Activated T-helper 1 cell treated with anti-CD3 and anti-CD28 coated beads, Interleukin-2, amount 50 U/mL, for 16 hours (primary cell): ENCODE results near the gene WDR86.

Experiments
- DNase-seq, 2 donors: peaks; one replicate each; pipeline ENCODE4 v3.0.0-alpha.2; 2020; ENCODE audit warnings: low read depth in 1 of 2, low spot score in 1 of 2

The WDR86 gene

DNA sequence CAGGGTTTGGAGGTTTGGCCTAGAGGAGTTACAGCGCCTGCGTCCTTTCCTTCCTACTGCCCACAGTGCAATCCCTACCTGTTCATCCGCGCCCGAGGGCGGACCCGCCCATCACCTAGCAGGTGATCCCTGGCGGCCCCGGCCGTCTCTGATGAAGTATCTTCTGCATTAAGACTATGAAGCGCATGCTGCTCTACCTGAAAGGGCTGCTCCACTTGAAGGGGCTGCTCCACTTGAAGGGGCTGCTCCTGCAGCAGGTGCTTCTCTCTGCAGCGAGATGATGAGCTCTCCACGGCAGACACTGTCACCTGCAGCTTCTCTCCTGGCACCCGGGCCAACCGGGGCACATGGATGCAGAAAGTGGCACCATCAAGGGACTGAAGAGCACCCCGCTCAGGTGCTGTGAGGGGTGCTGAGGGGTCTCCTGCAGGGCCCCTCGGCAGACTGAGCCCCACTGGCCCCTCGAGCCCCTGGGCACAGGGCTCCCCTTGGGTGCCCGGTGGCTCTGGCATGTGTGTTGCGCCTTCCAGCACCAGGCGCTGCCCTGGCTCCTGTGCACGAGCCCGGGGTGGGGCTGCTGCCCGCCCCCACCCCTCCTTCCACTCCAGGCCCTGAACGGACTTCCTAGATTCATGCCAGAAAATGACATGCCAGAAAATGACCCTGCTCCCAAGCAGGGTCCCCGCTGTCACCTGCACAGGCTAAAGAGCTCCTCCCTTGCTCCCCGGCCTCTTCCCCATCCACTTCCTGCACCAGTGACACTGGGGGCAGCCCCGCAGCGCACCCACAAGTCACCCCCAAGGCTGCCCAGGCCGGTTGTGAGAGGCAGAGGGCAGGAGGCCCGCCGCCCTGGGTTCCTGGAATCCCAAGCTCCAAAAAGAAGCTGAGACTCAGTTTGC is 29.4 kb downstream of the WDR86 start:
- no peak for DNase-seq

DNA sequence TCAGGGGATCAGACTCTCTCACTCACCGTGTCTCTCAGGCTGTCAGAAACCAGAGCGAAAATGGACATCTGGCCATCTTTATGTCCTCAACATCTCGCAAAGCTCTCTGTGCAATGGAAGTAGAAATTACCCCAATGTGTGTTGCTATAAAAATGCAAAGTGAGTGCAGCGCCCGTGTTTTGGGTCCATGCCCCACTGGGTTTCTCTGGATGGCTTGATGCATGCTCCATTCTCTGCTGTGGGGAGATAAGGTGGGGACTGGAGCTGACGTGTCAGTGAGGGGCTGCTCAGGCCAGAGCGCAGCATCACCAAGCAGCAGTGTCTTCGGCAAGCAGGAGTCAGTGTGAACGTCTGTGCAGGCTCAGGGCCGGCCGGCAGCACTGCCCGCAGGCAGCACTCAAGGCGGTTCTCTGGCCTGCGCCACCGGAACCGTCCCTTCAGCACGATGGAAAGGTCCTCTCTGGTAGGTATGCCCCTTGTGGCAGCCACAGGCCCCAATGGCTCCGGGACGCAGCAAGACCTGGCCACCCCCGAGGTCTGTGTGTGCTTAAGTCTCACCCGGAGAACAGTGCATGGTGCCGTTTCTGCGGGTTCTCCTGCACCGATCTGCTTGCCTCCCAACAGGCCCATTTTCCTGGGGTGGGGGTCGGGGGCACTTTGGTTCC is 30.2 kb downstream of the WDR86 start:
- no peak for DNase-seq

DNA sequence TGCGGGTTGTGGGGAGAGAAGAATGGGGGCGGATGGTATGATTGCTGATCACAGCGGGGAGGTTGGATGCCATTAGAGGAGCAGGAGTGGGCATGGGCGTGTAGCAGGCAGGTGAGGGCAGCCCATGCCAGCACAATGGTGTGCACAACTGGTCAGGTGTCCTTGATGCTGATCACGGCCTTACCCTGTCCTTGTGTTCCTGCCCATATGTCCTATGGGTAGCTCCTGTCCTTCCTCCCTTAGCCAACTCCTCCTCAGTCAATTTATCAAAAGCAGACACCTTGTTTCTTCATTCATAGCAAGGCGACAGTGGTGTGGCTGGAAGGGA is 30.7 kb downstream of the WDR86 start:
- DNase-seq, result no peak

DNA sequence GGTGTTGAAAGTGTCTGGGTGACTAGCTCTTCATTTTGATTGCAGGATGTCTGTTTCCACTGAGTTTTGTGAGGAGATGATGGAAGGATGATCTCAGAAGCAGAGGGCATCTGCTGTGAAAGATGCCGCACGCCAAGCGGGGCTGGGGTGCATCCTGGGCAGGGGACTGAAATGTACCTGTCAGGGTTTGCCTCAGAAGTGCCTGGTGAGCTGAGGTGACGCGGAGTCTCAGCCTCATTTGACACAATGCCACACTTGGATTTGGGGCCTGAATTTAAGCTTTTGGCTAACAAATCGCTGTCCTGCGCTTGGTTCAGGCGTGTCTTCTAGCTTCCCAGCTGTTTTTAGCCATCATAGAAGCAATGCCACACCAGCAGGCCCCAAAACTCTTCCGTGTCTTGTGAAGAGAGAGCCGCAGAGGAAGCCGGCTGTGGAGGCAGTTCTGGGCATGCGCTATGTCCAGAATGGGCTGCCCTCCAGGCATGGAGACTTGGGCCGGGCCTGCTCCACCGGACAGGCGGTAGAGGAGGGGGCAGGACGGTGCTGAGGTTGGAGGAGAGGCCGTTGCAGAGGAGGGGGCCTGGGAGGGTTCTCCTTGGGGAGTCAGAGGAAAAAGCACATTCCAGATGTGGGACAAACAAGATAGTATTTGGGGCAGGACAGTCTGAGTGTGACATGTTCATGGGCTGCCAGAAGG is 31.2 kb downstream of the WDR86 start:
- no peak for DNase-seq

DNA sequence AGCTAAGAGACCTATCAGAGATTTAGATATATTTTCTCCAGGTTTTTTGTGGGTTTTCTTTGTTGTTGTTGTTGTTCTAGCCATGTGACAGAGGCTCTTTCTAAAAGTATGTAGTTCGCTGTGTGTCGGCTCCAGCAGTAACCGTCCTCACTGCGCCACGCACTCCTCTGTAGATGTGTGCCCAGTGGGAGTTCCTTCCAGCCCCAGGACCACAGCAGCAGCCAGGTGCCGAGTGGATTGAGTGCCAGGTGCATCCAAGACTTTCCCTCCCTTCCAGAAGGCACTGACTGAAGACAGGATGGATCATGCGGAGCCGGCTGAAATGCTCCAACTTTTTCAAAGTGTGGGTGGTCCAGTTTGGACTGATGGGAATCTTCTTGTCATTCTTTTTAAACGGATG is 31.8 kb downstream of the WDR86 start:
- DNase-seq, result no peak

DNA sequence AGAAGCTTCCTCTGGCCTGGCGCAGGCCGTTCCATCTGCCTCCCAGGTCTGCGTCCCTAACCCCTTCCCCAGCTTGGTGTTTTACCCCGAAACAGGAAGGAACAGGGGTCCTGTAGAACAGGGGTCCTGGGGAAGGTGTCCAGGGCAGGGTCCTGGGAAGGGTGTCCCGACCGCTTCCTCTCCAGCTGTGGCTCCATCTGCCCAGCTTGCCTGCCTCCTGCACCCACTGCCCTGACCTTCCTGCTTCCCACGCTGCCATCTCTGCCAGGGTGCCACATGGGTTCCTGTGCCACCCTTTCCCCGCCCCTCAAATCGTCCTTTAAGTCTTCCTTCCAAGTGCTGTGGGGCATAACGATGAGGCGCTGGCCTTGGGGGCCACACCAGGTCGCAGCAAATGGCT is 32.4 kb downstream of the WDR86 start:
- DNase-seq, result no peak

DNA sequence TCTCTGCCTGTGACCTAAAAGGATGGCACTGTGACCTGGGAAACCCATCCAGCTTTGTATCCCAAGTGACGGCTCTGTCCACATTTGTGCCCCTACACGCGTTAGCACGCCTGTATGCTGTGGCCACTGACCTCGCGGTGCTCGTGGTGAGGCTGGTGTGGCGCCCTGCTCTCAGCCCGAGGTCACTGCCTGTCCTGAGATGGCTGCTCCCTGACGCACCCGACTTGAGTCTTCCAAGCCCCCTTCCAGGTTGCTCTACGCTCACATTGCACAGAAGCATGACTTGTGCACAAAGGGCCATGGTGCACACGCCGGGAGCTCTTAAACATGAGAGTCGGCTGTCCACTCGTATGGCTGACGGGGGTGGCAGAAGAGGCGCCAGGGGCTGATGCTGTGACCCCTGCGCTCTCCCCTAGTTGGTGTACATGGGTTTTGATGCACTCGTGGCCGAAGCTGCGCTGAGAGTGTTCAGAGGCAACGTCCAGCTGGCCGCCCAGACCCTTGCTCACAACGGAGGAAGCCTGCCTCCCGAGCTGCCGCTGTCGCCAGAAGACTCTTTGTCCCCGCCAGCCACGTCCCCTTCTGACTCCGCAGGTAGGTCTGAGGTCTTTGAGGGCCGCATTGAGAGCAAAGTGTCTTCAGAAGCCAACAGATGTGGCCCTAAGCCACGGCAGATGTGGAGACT is 33.5 kb downstream of the WDR86 start:
- DNase-seq, result no peak

DNA sequence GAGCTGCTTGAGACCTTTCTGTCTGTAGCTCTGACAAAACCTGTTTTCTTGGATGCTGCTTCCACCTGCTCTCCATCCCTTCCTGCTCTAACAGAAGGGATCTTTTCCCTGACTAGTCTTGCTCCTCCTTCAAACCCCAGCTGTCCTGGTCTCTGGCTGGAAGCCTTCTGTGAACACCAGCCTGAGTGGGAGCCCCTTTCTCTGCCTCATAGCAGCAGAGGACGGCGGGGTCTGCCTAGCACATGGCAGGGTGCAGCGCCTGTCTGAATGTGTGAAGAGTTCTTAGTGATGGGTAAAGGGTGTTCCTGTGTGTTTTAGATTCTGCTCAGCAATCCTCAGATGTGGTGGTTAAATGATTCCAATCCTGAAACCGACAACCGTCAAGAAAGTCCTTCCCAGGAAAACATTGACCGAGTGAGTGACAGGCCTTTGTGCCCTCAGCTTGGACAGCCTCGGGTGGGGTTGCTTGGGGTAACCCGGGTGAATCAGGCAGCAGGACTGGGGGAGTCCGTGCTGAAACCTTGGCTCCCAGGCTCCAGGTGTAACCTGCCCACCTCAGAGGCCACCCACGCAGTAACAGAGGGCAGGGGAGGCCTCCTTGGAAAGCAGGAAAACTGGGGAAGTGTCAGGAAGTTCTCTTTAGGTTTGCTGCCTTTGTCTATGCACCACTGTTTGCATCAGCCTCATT is 34.2 kb downstream of the WDR86 start:
- no peak for DNase-seq

DNA sequence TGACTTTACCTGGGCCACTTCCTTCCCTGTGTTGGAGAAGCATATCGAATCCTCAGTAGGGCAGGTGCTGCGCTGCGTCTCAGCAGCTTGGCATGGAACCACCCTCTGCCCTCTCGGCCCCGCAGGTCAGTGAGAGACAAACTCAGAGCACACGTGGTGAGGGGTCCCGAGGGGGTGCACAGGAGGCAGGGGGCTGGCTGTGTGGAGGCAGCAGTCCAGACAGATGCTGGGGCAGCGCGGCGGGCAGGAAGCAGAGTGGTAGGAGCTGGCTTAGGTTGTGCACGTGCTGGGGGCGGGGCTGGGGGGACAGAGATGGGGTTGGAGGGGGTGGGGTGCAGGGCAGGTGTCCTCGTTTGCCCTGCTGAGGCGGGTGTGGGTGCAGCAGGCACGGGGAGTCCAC is 35.1 kb downstream of the WDR86 start:
- DNase-seq, result no peak

DNA sequence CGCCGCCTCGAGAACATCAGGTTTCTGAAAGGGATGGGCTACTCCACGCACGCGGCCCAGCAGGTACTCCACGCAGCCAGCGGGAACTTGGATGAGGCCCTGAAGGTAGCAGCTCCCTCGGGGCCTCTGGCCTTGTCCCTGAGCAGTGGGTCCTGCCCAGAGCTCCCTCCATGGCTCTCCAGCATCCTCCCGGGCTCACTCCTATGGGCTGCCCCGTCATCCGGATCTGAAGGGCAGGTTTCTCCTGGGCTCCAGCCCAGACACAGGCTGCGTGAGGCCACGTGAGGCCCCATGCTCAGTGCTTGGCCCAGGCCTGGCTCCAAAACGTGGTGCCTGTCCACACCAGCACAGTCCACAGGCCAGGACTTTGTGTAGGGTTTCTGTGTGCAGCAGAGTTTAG is 35.7 kb downstream of the WDR86 start:
- no peak for DNase-seq

DNA sequence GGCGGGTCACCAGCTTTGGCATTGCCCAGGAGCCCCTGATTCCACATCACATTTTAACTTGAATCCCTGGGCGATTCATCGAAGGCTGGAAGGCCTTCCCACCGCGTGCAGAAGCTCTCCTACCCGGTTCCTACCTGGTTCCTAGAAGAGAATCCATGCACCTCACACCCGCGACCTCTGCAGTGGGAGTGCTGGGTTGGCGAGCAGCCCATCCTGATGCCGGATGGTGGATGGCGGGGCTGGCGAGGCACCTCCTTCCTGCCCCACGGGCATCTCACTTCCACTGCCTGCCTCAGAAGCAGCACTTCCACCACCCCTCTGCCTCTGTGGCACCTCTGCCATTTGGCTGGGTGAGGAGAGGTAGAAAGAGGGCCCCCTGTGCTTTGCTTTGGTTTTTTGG is 36.2 kb downstream of the WDR86 start:
- no peak for DNase-seq

DNA sequence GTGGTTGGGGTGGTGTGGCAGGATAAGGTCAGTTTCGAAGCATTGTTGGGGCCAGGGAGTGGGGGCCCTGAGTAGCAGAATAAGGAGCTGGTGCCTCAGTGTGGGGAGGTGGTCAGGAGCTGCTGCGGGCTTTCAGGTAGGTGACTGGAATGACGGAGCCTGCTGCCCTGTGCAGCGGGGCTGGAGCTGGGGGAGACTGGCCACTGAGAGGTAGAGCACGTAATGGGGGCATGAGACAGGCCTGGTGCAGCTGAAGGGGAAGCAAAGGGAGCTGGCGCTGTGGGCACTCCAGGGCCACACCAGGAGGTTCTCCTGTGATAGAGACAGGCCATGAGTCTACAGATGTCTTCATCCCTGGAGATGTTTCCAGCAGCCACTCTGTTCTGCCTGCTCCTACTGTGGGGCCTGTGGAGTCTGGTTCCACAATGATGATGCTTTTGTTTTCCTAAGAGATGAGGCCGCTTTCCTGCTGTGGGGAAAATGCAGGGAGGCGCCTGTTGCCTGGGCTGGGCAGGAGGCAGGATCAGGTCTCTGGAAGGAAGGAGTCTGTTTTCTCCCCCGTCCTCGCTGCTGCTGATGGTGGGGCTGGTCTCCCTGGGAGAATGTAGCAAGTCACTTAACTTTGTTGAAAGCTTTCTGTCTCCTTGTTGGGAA is 37.1 kb downstream of the WDR86 start:
- no peak for DNase-seq

DNA sequence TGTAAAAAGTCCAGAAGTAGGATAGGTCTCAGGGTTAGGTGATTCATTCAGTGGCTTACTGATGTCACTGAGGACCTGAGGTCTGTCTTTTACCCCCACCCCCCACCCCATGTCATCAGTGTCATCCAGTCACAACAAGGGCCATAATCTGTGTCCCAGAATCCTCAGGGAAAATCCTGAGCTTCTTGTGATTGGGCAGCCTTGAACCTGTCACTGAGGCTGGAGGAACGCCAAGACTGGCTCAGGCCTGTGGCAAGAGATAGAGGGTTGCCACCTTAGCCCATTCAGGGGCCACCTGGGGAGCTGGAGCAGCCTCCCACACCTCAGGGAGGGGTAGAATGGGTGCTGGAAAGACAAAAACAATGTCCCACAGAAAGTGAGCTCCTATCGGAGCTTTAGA is 38.6 kb downstream of the WDR86 start:
- DNase-seq, result no peak

DNA sequence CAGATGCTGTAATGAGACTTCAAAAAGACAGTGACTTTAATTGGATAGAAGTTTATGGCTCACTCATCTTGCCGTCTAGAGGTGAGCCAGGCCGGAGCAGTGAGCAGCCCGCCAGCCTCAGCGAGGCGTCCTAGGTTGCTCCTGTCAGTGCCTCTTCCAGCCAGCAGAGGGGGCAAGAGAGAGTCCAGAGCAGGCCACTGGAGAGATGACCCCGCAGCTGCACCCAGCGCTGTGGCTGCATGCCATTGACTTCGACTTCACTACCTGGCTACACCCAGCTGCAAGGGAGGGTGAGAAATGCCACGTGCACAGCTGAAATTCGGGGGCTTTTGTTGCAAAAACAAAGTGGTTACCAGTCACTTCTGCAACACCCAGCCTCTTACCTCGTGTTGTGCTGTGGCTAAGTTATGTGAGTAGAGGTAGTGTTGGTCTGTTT is 41.7 kb downstream of the WDR86 start:
- DNase-seq, result peak; percentile 44 to 62

DNA sequence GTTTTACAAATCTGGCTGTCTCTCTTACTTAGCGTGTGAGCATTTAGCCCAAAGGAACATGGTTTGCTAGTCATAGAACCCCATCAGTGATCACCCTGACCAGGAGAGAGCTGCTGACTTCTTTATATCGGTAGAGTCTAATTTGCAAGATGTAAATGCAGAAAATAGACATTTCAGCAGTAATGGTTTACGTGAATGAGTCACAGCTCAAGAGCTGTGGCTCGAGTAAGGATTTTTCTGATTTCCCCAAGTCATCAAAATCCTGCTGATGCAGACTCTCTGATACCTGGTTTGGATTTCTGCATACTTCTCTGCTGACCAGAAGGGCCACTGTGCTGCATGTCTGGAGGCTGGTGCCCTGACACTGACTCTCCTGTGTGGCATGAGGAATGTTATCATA is 42.6 kb downstream of the WDR86 start:
- DNase-seq, result no peak

DNA sequence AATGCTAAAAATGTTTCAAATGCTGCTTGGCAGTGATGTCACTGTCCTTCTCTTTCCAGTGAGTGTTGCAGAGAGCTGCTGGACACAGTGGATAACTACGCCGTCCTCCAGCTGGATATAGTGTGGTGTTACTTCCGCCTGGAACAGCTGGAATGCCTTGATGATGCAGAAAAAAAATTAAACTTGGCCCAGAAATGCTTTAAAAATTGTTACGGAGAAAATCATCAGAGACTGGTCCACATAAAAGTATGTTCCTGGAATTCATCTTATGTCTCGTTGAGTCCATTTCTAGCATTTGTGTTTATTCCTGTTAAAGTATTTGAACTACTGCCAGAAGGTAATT is 43.0 kb downstream of the WDR86 start:
- DNase-seq, result no peak

DNA sequence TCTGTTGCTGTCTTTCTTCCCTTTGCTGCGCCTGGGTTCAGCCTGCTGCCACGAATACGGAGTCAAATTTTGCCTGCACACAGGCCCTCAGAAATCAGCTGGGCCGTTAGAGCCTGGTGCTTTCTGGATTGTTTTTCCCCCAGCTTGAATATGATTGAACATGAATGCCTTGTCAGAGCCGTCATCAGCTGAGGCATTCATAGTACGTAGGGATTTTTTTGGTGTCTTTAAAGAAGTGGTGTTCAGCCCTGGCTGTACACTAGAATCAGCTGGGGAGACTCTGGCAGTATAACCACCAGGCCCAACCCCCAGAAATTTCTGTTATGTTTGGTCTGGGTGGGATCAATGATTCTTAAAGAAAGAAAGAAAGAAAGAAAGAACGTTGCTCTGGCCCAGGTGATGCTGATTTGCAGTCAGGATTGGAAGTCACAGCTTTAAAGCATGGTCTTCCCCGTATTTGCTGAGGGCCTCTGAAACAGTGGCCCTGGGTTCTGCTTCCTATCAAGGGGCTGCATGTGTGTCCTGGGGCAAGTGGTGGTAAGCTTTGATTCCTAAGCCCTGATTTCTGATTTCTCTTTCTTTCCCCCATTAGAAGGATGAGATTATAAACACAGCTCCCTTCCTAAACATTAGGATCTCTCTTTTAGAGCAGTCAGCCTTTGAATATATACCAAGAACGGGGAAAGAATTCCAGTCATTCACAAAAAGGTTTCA is 43.5 kb downstream of the WDR86 start:
- DNase-seq, result no peak

DNA sequence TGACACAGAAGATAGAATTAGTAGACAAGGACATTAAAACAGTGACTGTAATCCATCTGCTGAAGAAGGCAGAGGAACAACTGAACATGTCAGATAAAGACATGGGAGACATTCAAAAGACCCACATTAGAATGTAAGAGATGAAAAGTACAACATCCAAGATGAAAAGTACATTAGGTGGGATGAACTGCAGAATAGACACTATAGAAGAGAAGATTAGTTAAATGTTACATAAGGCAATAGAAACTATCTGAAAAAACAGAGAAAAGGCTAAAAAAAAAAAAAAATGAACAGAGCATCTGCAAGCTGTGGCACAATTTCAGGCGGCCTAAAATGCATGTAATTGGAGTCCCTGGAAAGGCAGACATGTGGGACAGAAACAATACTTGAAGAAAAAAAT is 46.7 kb downstream of the WDR86 start:
- no peak for DNase-seq

DNA sequence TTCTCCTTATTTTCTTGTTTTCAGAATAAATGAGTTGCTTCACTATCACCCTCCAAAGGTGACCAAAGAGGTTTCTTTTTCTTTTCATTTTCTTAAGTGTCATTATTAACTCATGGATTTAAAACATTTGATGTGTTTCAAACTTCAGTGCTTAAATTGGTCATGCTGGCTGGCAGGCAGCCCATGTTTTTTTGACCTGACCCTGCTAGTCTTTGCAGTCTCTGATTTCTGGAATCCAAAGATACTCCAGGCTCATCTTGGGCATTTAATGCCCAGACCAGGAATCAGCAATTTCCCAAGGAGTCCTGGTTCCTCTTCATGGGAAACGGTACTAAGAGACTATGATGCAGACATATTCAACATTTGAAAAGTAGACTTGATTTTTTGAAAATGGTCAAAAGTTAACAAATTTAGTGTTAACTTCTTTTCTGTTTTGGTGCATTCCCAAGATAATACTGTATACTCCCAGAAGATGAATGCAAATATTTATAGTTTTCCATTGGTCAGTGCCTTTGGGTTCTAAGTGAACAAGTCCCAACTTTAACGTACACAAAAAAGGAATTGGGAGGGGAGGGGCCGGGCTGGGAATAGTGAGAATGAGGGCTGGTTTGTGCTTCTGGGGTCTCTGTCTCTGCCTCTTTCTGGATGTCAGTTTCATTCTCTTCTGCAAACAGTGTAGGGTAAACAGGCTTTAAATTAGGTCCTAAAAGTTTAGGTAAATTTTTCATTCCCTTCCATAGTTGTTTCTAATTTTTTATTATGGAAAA is 48.5 kb downstream of the WDR86 start:
- DNase-seq, result no peak
